Esophagus squamous epithelium (tissue), 4 donors: Measurements from ENCODE around the gene RYR3.

Experiments
- POLR2A ChIP-seq, 4 donors: fragments of 450-650 bp; IDR thresholded peaks; one replicate each; pipeline ENCODE4 v1.6.1; 2017; ENCODE audit warnings: antibody characterized with exemption in 4 of 4, mild to moderate bottlenecking in 4 of 4, moderate library complexity in 3 of 4
- TF ChIP-seq, protein P1 (sequence below), 6 experiments: fragments of 450-650 bp in 4 of 6; fragments of 200-600 bp in 2 of 6; sonication (generic) in 2 of 6; IDR thresholded peaks; one replicate each; pipeline ENCODE4 v1.5.1; 2016 to 2019; ENCODE audit warnings: antibody characterized with exemption in 6 of 6, mild to moderate bottlenecking in 4 of 6, moderate library complexity in 4 of 6

DNA sequence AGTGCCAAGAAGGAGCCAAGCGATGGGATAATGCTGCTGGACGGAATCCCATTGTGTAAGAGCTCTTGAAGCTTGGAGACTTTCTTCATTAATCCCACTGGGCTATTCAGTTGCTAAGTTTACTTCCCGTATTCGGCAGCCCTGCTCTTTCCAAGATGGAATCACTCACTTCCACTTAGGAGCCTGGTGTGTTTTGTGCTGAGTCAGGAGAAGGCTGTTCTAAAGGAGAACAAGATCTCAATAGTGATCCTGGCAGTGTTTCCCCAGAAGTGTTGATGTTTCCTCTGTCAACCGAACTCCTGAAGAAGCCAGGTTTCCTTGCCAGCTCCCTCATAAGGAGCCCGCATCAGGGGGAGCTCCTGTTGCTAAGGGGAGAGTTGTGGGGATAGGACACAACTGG, 387.4 kb downstream of the RYR3 start:
- TF ChIP-seq, protein P1, sequence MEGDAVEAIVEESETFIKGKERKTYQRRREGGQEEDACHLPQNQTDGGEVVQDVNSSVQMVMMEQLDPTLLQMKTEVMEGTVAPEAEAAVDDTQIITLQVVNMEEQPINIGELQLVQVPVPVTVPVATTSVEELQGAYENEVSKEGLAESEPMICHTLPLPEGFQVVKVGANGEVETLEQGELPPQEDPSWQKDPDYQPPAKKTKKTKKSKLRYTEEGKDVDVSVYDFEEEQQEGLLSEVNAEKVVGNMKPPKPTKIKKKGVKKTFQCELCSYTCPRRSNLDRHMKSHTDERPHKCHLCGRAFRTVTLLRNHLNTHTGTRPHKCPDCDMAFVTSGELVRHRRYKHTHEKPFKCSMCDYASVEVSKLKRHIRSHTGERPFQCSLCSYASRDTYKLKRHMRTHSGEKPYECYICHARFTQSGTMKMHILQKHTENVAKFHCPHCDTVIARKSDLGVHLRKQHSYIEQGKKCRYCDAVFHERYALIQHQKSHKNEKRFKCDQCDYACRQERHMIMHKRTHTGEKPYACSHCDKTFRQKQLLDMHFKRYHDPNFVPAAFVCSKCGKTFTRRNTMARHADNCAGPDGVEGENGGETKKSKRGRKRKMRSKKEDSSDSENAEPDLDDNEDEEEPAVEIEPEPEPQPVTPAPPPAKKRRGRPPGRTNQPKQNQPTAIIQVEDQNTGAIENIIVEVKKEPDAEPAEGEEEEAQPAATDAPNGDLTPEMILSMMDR (IDR thresholded peaks at IDR 0.05): no peak
- TF ChIP-seq POLR2A (IDR thresholded peaks at IDR 0.05): no peak
